Left lung (tissue), 10 donors: Measurements from ENCODE around the gene SUPT3H. TPM values are rescaled to one million over a fixed set of nuclear protein-coding genes. Genes with fewer than 3 reads are reported as not detected.

Experiments used
- ATAC-seq: fragments of 200-7000 bp; cut with Tn5 transposase; one replicate; pipeline ENCODE4 v1.9.1; 2020; ENCODE audit warnings: moderate library complexity
- DNase-seq, 4 donors: peaks; one replicate each; pipeline ENCODE4 v3.0.0-alpha.2; 2013 to 2020
- H3K27ac ChIP-seq, 2 donors: fragments of 200-600 bp; sonication (generic) in 1 of 2; one replicate each; pipeline versions ENCODE4 v1.5.0 to v1.8.0; 2020 to 2021
- H3K27me3 ChIP-seq, 2 donors: fragments of 200-600 bp; sonication (generic) in 1 of 2; one replicate each; pipeline versions ENCODE4 v1.5.0 to v1.8.0; 2020 to 2021
- H3K36me3 ChIP-seq, 2 donors: fragments of 200-600 bp; sonication (generic) in 1 of 2; one replicate each; pipeline versions ENCODE4 v1.5.0 to v1.8.0; 2020 to 2021
- H3K4me1 ChIP-seq, 2 donors: fragments of 200-600 bp; one replicate each; pipeline ENCODE4 v1.8.0; 2021
- H3K4me3 ChIP-seq, 2 donors: fragments of 200-600 bp; sonication (generic) in 1 of 2; one replicate each; pipeline versions ENCODE4 v1.5.0 to v1.8.0; 2020 to 2021; ENCODE audit warnings: mild to moderate bottlenecking in 1 of 2
- H3K9me3 ChIP-seq, 2 donors: fragments of 200-600 bp; sonication (generic) in 1 of 2; one replicate each; pipeline versions ENCODE4 v1.5.0 to v1.8.0; 2020 to 2021
- intact Hi-C, 2 donors: fragments of 100-400 bp; cut with DNase I; formaldehyde crosslinking; loops; one replicate each; pipeline versions ENCODE4 v1.11.2 to v1.14.2; 2022
- polyA plus RNA-seq, 6 donors: library from polyadenylated mRNA; unstranded; fragments of 120-200 nt; gene quantifications; one replicate each; pipeline ENCODE4 v1.2.1, GENCODE V29; 2013; ENCODE audit not compliant: insufficient read length in 6 of 6
- total RNA-seq, 2 donors: library from RNA; stranded (reverse); fragmentation: NEBNext Ultra II Directional; extraction: Animal tissue kit (Norgen Biotek cat#: 25700); gene quantifications; one replicate each; pipeline ENCODE4 v1.2.1, GENCODE V29; 2021
- TF ChIP-seq, protein P1 (sequence below), 2 donors: fragments of 200-600 bp; sonication (generic) in 1 of 2; IDR thresholded peaks; one replicate each; pipeline versions ENCODE4 v1.5.0 to v1.8.0; 2021; ENCODE audit warnings: antibody characterized with exemption in 2 of 2
- donor health status: DM: no; HTN: yes; CAD: no.
- donor health status: DM: no; HTN: no; CAD: no.

Gene SUPT3H
- total and polyA plus RNA-seq, 8 donors = 4.7 to 33.0 (median 26.2) TPM

DNA sequence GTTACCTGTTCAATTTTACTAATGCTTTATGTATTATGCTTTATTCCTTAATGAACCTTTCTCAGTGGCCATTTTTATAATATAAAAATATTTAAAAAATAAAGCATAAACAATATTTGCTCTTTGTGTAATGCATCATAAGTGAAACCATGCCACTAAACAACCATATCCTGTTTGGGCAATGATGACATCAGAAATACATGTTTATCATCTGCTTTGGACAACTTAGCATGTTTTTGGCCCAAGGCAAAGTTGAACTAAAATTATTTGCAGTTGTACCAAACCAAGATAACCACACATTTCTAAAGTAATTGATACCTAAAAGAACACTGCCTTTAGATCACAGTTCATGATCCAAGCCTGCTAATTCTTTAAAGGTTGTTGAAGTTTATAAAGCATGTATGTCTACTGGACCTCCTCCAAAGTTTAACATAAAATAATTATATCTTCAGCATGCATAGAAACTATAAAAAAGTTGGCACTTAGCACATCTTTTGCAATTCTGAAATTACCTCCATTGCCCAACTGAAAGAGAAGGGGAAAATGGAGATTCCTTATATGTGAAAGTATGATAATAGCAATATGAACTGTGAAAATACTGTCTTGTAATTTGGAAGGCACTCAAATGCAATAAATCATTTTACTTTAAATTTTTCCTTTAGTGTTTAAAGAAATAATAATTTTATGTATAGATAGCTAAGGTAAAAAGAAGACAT, 375.2 kb downstream of the SUPT3H start:
- Histone ChIP-seq H3K36me3 (no peaks in the 10 kb centered on the region), H3K4me1 (no peaks in the 10 kb centered on the region), H3K9me3 (no peaks in the 10 kb centered on the region), H3K27me3 (no peaks in the 10 kb centered on the region), H3K27ac (no peak overlapping the region), H3K4me3 (no peak overlapping the region)
- DNase-seq (no peak), ATAC-seq (no peak)
- intact Hi-C loops = no loop called here
- TF ChIP-seq, protein P1, sequence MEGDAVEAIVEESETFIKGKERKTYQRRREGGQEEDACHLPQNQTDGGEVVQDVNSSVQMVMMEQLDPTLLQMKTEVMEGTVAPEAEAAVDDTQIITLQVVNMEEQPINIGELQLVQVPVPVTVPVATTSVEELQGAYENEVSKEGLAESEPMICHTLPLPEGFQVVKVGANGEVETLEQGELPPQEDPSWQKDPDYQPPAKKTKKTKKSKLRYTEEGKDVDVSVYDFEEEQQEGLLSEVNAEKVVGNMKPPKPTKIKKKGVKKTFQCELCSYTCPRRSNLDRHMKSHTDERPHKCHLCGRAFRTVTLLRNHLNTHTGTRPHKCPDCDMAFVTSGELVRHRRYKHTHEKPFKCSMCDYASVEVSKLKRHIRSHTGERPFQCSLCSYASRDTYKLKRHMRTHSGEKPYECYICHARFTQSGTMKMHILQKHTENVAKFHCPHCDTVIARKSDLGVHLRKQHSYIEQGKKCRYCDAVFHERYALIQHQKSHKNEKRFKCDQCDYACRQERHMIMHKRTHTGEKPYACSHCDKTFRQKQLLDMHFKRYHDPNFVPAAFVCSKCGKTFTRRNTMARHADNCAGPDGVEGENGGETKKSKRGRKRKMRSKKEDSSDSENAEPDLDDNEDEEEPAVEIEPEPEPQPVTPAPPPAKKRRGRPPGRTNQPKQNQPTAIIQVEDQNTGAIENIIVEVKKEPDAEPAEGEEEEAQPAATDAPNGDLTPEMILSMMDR (IDR thresholded peaks at IDR 0.05) = no peak

DNA sequence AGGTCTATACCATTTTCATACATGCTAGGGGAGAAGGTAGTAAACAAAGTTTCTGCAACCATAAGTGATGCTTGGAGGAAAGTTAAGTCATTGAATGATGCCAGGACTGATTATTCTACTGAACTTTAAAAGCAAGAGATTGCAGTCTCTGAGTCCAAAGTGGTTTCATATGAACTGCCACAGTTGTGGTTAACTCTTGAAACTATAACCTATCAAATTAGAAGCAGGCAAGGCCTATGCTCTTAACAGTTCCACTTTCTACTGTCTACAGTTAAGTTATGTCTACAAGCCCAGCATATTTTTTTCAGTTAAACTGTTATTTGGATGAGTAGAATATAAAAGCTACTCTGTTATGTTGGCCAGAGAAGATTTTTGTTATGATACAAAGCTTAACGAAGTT, 376.1 kb downstream of the SUPT3H start:
- Histone ChIP-seq H3K27me3 (no peaks in the 10 kb centered on the region), H3K36me3 (no peaks in the 10 kb centered on the region), H3K4me3 (no peak overlapping the region), H3K4me1 (no peaks in the 10 kb centered on the region), H3K27ac (no peak overlapping the region), H3K9me3 (no peaks in the 10 kb centered on the region)
- TF ChIP-seq, protein P1 (IDR thresholded peaks at IDR 0.05) = no peak
- intact Hi-C loops = no loop called here
- DNase-seq (no peak), ATAC-seq (no peak)

DNA sequence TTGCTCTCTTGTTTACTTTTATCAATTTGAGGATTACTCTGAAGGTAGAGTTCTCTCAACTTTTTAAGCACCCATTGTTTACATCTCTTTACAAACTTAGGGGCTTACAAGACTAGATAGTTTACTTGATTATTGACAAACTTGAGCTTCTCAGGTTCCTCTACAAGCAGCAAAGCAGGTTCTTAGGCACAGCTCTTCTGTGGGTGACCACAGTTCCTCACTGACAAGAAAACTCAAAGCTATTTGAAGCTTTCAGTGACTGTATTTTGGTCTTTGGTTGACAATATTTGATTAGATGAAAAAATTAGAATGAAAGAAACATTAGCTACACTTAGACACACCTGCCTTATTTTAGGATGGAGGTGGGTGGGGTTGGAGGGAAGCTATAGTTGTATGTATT, 376.9 kb downstream of the SUPT3H start:
- Histone ChIP-seq H3K4me3 (no peak overlapping the region), H3K36me3 (no peaks in the 10 kb centered on the region), H3K27me3 (no peaks in the 10 kb centered on the region), H3K9me3 (no peaks in the 10 kb centered on the region), H3K4me1 (no peaks in the 10 kb centered on the region), H3K27ac (no peak overlapping the region)
- no peak for DNase-seq
- TF ChIP-seq, protein P1 (IDR thresholded peaks at IDR 0.05) = no peak
- no peak for ATAC-seq
- intact Hi-C loops = no loop called here

DNA sequence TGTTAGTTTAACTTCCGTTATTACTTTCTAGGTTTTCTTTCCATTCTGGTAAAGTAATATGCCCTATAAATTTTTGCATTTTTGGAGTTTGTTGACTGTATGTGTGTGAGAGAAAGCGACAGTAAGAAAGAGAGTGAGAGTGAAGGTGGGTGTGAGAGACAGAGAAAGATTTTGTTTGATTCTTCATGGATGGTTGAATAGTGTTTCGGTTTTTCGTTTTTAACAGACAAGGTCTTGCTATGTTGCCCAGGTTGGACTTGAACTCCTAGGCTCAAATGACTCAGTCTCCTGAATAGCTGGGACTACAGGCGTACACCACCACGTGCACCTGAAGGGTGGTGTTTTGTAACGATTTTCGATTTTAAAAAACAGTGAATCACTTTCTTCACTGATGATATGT, 378.7 kb downstream of the SUPT3H start:
- Histone ChIP-seq H3K4me3 (no peak overlapping the region), H3K36me3 (no peaks in the 10 kb centered on the region), H3K9me3 (no peaks in the 10 kb centered on the region), H3K27me3 (no peaks in the 10 kb centered on the region), H3K4me1 (no peaks in the 10 kb centered on the region), H3K27ac (no peak overlapping the region)
- TF ChIP-seq, protein P1 (IDR thresholded peaks at IDR 0.05) = no peak
- DNase-seq = no peak
- ATAC-seq = no peak
- intact Hi-C loops = no loop called here

DNA sequence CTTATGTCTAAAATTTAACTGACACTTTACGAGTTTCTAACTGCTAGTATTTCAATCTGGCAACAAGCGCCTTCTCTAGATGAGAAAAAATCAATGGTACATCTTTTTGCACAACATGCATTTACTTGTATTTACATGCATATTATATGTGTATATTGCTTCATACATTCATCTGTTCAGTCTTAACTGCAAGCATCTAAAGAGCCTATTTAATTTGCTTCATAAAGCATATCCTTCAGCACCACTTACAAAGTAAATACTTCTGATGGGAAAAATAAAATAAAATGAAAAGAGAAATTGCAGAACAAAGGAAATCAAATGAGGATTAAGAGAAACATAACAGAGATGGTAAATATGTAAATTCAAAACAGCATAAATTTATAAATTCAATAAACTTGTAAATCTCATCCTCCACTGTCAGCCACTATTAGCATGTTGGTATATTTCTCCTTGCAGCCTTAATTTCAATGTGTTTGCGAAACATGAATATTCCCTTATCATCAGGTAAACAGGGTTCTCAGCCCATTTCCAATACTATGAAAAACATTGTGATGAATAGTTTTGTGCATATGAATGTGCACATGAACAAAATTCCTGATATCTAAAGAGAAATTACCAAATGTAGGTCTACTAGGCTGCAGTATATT, 382.1 kb downstream of the SUPT3H start:
- no peaks in the 10 kb centered on the region for H3K9me3 ChIP-seq
- no peak for ATAC-seq
- no peak overlapping the region for H3K4me3 ChIP-seq
- intact Hi-C loops = no loop called here
- no peak overlapping the region for H3K27ac ChIP-seq
- TF ChIP-seq, protein P1 (IDR thresholded peaks at IDR 0.05) = no peak
- no peaks in the 10 kb centered on the region for H3K27me3 ChIP-seq
- H3K4me1 ChIP-seq = no peaks in the 10 kb centered on the region
- DNase-seq = no peak
- no peaks in the 10 kb centered on the region for H3K36me3 ChIP-seq
